CD4-positive, CD25-positive, alpha-beta regulatory T cell (primary cell): ENCODE results near the gene BCAR3. TPM values are rescaled to one million over a fixed set of nuclear protein-coding genes. Genes with fewer than 3 reads are reported as not detected.

Experiments
- ATAC-seq, 2 donors: fragments of 150-1000 bp; cut with Tn5 transposase; one replicate each; pipeline ENCODE4 v1.10.0; 2021; ENCODE audit warnings: low read depth in 2 of 2, moderate number of reproducible peaks in 2 of 2, moderate library complexity in 1 of 2
- DNase-seq, 3 donors: peaks; one replicate each; pipeline versions ENCODE4 v3.0.0 to v3.0.0-alpha.2; 2012 to 2022; ENCODE audit warnings: mixed read lengths in 1 of 3
- H3K27ac ChIP-seq: one replicate; pipeline ENCODE4 v1.7.0; 2013; ENCODE audit warnings: mild to moderate bottlenecking, low read length; ENCODE audit not compliant: insufficient read depth, poor library complexity, severe bottlenecking
- H3K27me3 ChIP-seq: one replicate; pipeline ENCODE4 v1.7.0; 2013; ENCODE audit warnings: low read length; ENCODE audit not compliant: control insufficient read depth, insufficient read depth
- H3K36me3 ChIP-seq: one replicate; pipeline ENCODE4 v1.7.0; 2013; ENCODE audit warnings: mild to moderate bottlenecking, low read length, moderate library complexity; ENCODE audit not compliant: control insufficient read depth, insufficient read depth
- H3K4me1 ChIP-seq: 2 replicates; pipeline ENCODE4 v1.7.0; 2013; ENCODE audit warnings: mild to moderate bottlenecking, low read length; ENCODE audit not compliant: insufficient read depth, control insufficient read depth, poor library complexity, severe bottlenecking
- H3K4me3 ChIP-seq: one replicate; pipeline ENCODE4 v1.7.0; 2013; ENCODE audit warnings: low read depth, mild to moderate bottlenecking, low read length, moderate library complexity
- H3K9me3 ChIP-seq, 2 experiments: 1 replicate in 1 of 2; 2 replicates in 1 of 2; pipeline ENCODE4 v1.7.0; 2013; ENCODE audit warnings: low read length in 2 of 2, mild to moderate bottlenecking in 1 of 2, moderate library complexity in 1 of 2; ENCODE audit not compliant: control insufficient read depth in 2 of 2
- H3K27ac Mint-ChIP-seq, 3 donors: one replicate each; pipeline ENCODE4 v1.8.0; 2020 to 2022; ENCODE audit warnings: mild to moderate bottlenecking in 3 of 3, mixed read lengths in 3 of 3, moderate library complexity in 2 of 3
- H3K27me3 Mint-ChIP-seq: one replicate; pipeline ENCODE4 v1.8.0; 2022; ENCODE audit warnings: mild to moderate bottlenecking, mixed read lengths
- H3K36me3 Mint-ChIP-seq: one replicate; pipeline ENCODE4 v1.8.0; 2020; ENCODE audit warnings: mixed read lengths
- H3K4me1 Mint-ChIP-seq, 4 donors: one replicate each; pipeline ENCODE4 v1.8.0; 2020 to 2022; ENCODE audit warnings: mixed read lengths in 4 of 4, mild to moderate bottlenecking in 1 of 4
- H3K4me3 Mint-ChIP-seq, 4 donors: one replicate each; pipeline ENCODE4 v1.8.0; 2020 to 2022; ENCODE audit warnings: mild to moderate bottlenecking in 4 of 4, mixed read lengths in 4 of 4, moderate library complexity in 3 of 4
- H3K9me3 Mint-ChIP-seq, 7 donors: one replicate each; pipeline ENCODE4 v1.8.0; 2020 to 2022; ENCODE audit warnings: mixed read lengths in 7 of 7, mild to moderate bottlenecking in 3 of 7, moderate library complexity in 2 of 7
- polyA plus RNA-seq, 4 donors: library from polyadenylated mRNA; unstranded; fragments of 300-500 nt; fragmentation: Illumina TruSeq; gene quantifications; one replicate each; pipeline ENCODE4 v1.2.3, GENCODE V29; 2021
- total RNA-seq: library from RNA; stranded (reverse); gene quantifications from one replicate; pipeline ENCODE4 v1.2.3, GENCODE V29; 2022

BCAR3 gene
- total and polyA plus RNA-seq, 5 donors from 2014 or later = 0.44 to 0.62 (median 0.49) TPM; not detected in 2

DNA sequence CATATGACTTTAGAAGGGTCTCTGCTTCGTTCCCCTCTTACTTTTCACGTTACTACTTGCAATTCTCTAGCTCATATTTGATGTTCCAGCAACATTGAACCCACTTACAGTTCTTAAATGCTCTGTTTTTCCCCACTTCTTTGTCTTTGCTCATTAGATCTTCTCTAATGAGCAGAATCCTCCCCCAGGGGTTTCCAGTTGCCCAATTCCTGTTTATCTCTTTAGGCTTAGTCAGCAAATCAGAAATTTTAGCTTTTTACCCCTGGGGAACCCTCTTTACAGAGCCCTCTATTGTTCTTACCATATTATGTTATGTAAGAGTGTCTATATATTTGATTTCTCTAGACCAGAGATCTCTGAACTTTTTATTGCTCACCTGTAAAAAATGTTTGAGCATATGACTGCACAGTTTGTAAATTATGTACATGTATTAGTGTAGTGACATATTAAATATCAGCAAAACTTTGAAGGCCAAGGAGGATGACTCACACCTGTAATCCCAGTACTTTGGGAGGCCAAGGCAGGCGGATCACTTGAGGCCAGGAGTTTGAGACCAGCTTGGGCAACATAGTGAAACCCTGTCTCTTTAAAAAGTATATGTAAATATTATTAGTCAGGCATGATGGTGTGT is 162.3 kb downstream of the BCAR3 start:
- Histone ChIP-seq H3K9me3 (no peaks in the 10 kb centered on the region), H3K27ac (no peak overlapping the region), H3K4me3 (no peak overlapping the region), H3K27me3 (peaks cover 2% of the 10 kb centered on the region), H3K4me1 (no peaks in the 10 kb centered on the region), H3K36me3 (no peaks in the 10 kb centered on the region)
- Mint-ChIP-seq H3K9me3 (peaks cover 0 to 3% (median 0%) of the 10 kb centered on the region in 7 donors), H3K4me3 (no peak overlapping the region), H3K27me3 (peaks cover 4% of the 10 kb centered on the region), H3K4me1 (no peaks in the 10 kb centered on the region), H3K36me3 (no peaks in the 10 kb centered on the region), H3K27ac (no peak overlapping the region)
- no peak for DNase-seq
- no peak for ATAC-seq

DNA sequence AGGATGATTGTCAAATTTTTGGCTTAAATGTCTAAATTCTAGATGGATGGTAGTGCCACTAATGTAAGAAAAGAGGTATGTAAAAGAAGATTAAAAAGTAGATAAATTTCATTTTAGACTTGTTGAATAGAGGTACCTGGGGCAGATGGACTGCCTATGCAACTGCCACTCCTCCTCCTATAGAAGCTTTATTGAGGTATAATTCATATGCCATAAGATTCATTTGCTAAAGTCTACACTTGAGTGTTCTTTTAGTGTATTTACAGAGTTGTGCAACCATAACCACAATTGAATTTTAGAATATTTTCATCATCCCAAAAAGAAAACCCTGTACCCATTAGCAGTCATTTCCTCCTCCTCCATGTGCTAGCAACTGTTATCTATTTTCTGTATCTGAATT is 163.1 kb downstream of the BCAR3 start:
- H3K36me3 Mint-ChIP-seq = no peaks in the 10 kb centered on the region
- no peak overlapping the region for H3K4me3 Mint-ChIP-seq
- ATAC-seq (no peak), DNase-seq (no peak)
- no peaks in the 10 kb centered on the region for H3K36me3 ChIP-seq
- peaks cover 4% of the 10 kb centered on the region for H3K27me3 Mint-ChIP-seq
- peaks cover 0 to 3% (median 0%) of the 10 kb centered on the region in 7 donors for H3K9me3 Mint-ChIP-seq
- no peaks in the 10 kb centered on the region for H3K4me1 Mint-ChIP-seq
- H3K4me3 ChIP-seq = no peak overlapping the region
- H3K27ac Mint-ChIP-seq = no peak overlapping the region
- peaks cover 2% of the 10 kb centered on the region for H3K27me3 ChIP-seq
- no peak overlapping the region for H3K27ac ChIP-seq
- no peaks in the 10 kb centered on the region for H3K9me3 ChIP-seq
- no peaks in the 10 kb centered on the region for H3K4me1 ChIP-seq

GRCh38 chr1:93516164-93516563 is 165.5 kb downstream of the BCAR3 start:
- Histone ChIP-seq H3K4me3 (no peak overlapping the region), H3K27ac (no peak overlapping the region), H3K4me1 (no peaks in the 10 kb centered on the region), H3K27me3 (peaks cover 2% of the 10 kb centered on the region), H3K9me3 (no peaks in the 10 kb centered on the region), H3K36me3 (no peaks in the 10 kb centered on the region)
- Mint-ChIP-seq H3K4me3 (no peak overlapping the region), H3K4me1 (no peaks in the 10 kb centered on the region), H3K36me3 (no peaks in the 10 kb centered on the region), H3K27ac (peak overlapping the region in 1 of 3 donors; percentile 29), H3K9me3 (peaks cover 0 to 3% (median 0%) of the 10 kb centered on the region in 7 donors), H3K27me3 (no peaks in the 10 kb centered on the region)
- no peak for DNase-seq
- ATAC-seq = no peak

Other genes with a start within 250 kb of the BCAR3 start
- 2.4 TPM for gene FNBP1L, start 233.7 kb downstream of the BCAR3 start, total RNA-seq
- gene FNBP1L, start 233.7 kb downstream of the BCAR3 start, polyA plus RNA-seq = under 1 TPM in 3 of 4 donors, not detected in 1; 0.10 to 0.52 (median 0.16) TPM
- gene DNTTIP2, start 197.4 kb upstream of the BCAR3 start, total RNA-seq = 77.0 TPM
- gene DNTTIP2, start 197.4 kb upstream of the BCAR3 start, polyA plus RNA-seq = 10 to 100 TPM; 70.4 to 87.2 (median 73.1) TPM
- 5.5 TPM for gene GCLM, start 227.6 kb upstream of the BCAR3 start, total RNA-seq
- gene GCLM, start 227.6 kb upstream of the BCAR3 start, polyA plus RNA-seq = 10 to 100 TPM in 1 of 4 donors, 1 to 10 TPM in 3; 7.0 to 17.3 (median 9.0) TPM